Measurements from ENCODE around the gene DIP2C.

The DIP2C gene

GRCh38 chr10:505419-505818, 184.0 kb downstream of the DIP2C start:
- no peak for DNase-seq (ENCODE audit: extremely low read depth, insufficient read length)

GRCh38 chr10:504806-505205, 184.7 kb downstream of the DIP2C start:
- Histone ChIP-seq H3K4me3 (replicated peaks; ENCODE audit: low read depth, low read length) (no peak overlapping the region), H3K27me3 (replicated peaks; ENCODE audit: control insufficient read depth, insufficient read depth, low read length) (no peaks in the 10 kb centered on the region; the same call in 1 of the 2 replicates), H3K36me3 (ENCODE audit: control insufficient read depth, insufficient read depth, low read length) (no peaks in the 10 kb centered on the region)
- TF ChIP-seq, protein P1, sequence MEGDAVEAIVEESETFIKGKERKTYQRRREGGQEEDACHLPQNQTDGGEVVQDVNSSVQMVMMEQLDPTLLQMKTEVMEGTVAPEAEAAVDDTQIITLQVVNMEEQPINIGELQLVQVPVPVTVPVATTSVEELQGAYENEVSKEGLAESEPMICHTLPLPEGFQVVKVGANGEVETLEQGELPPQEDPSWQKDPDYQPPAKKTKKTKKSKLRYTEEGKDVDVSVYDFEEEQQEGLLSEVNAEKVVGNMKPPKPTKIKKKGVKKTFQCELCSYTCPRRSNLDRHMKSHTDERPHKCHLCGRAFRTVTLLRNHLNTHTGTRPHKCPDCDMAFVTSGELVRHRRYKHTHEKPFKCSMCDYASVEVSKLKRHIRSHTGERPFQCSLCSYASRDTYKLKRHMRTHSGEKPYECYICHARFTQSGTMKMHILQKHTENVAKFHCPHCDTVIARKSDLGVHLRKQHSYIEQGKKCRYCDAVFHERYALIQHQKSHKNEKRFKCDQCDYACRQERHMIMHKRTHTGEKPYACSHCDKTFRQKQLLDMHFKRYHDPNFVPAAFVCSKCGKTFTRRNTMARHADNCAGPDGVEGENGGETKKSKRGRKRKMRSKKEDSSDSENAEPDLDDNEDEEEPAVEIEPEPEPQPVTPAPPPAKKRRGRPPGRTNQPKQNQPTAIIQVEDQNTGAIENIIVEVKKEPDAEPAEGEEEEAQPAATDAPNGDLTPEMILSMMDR (IDR thresholded peaks at IDR 0.05; ENCODE audit: insufficient read depth, low read length, poor library complexity, severe bottlenecking) = no peak
- DNase-seq (ENCODE audit: extremely low read depth, insufficient read length) = no peak

More at GRCh38 chr10:505419-505818, 184.0 kb downstream of the DIP2C start:
- TF ChIP-seq, protein P1 (IDR thresholded peaks at IDR 0.05; ENCODE audit: insufficient read depth, low read length, poor library complexity, severe bottlenecking) = no peak
- H3K27me3 ChIP-seq (replicated peaks; ENCODE audit: control insufficient read depth, insufficient read depth, low read length) = no peaks in the 10 kb centered on the region; the same call in 1 of the 2 replicates
- H3K4me3 ChIP-seq (replicated peaks; ENCODE audit: low read depth, low read length) = no peak overlapping the region
- no peaks in the 10 kb centered on the region for H3K36me3 ChIP-seq (ENCODE audit: control insufficient read depth, insufficient read depth, low read length)

DNA sequence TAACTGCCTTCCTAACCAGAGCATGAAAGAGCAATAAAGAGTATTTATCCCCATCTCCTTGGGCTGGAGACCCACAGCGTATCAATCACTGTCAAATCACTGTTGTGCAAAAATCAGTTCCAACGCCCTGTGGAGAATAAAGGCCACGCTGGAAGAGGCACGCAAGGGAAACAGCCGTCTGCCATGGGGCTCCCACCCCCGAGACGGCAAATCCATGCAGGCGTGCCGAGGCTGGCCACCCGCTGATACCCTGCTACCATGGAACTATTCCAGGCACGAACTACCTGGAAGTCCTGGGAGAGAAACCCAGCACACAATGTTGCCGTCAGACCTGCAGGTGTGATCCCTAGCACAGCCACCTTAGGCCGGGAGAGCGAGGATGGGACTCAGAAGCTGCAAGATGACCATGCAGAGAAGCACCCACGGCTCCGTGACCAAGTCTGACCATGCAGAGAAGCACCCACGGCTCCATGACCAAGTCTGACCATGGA, 185.3 kb downstream of the DIP2C start:
- Histone ChIP-seq H3K36me3 (ENCODE audit: control insufficient read depth, insufficient read depth, low read length) (no peaks in the 10 kb centered on the region), H3K27me3 (replicated peaks; ENCODE audit: control insufficient read depth, insufficient read depth, low read length) (no peaks in the 10 kb centered on the region; the same call in 1 of the 2 replicates), H3K4me3 (replicated peaks; ENCODE audit: low read depth, low read length) (no peak overlapping the region)
- TF ChIP-seq, protein P1 (IDR thresholded peaks at IDR 0.05; ENCODE audit: insufficient read depth, low read length, poor library complexity, severe bottlenecking) = no peak
- DNase-seq (ENCODE audit: extremely low read depth, insufficient read length) = no peak

- H3K4me3 ChIP-seq (replicated peaks; ENCODE audit: low read depth, low read length) = no peak overlapping the region
- H3K27me3 ChIP-seq (replicated peaks; ENCODE audit: control insufficient read depth, insufficient read depth, low read length) = no peaks in the 10 kb centered on the region; the same call in none of the 2 replicates
- TF ChIP-seq, protein P1 (IDR thresholded peaks at IDR 0.05; ENCODE audit: insufficient read depth, low read length, poor library complexity, severe bottlenecking) = no peak
- no peaks in the 10 kb centered on the region for H3K36me3 ChIP-seq (ENCODE audit: control insufficient read depth, insufficient read depth, low read length)
- no peak for DNase-seq (ENCODE audit: extremely low read depth, insufficient read length)
These were observed 187.9 kb downstream of the DIP2C start for GRCh38 chr10:501596-501995.

GRCh38 chr10:500876-501275, 188.6 kb downstream of the DIP2C start:
- Histone ChIP-seq H3K4me3 (replicated peaks; ENCODE audit: low read depth, low read length) (no peak overlapping the region), H3K36me3 (ENCODE audit: control insufficient read depth, insufficient read depth, low read length) (no peaks in the 10 kb centered on the region), H3K27me3 (replicated peaks; ENCODE audit: control insufficient read depth, insufficient read depth, low read length) (no peaks in the 10 kb centered on the region; the same call in 1 of the 2 replicates)
- TF ChIP-seq, protein P1 (IDR thresholded peaks at IDR 0.05; ENCODE audit: insufficient read depth, low read length, poor library complexity, severe bottlenecking) = no peak
- no peak for DNase-seq (ENCODE audit: extremely low read depth, insufficient read length)

- no peak for DNase-seq (ENCODE audit: extremely low read depth, insufficient read length)
- Histone ChIP-seq H3K36me3 (ENCODE audit: control insufficient read depth, insufficient read depth, low read length) (no peaks in the 10 kb centered on the region), H3K27me3 (replicated peaks; ENCODE audit: control insufficient read depth, insufficient read depth, low read length) (no peaks in the 10 kb centered on the region; the same call in 1 of the 2 replicates), H3K4me3 (replicated peaks; ENCODE audit: low read depth, low read length) (no peak overlapping the region)
- TF ChIP-seq, protein P1 (IDR thresholded peaks at IDR 0.05; ENCODE audit: insufficient read depth, low read length, poor library complexity, severe bottlenecking) = no peak
These were observed 189.5 kb downstream of the DIP2C start for GRCh38 chr10:499991-500390.
